HK-2 (cell line): ENCODE measurements around the gene HAPLN3.

Experiments used
- DNase-seq: peaks from one replicate; pipeline ENCODE4 v3.0.0-alpha.2; 2018; ENCODE audit not compliant: unreplicated experiment

The HAPLN3 gene

DNA sequence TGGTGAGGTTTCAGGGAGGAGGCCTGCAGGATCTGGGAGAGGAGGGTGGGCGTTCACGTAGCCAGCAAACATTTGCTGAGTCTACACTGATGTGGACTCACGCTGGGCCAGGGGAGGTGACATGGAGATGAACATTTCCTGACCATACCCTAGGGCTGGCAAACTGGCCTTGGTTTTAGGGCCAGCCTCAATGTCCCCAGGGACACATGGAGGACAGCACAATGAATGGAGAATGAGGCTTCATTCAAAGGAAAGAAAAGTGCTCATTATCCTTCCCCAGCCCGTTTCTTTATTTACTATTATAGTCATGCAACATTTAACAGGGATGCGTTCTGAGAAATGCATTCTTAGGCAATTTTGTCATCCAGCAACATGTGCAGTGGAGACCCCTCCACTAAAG, 65.3 kb downstream of the HAPLN3 start:
- DNase-seq, result no peak

- DNase-seq, result no peak
Measured at GRCh38 chr15:88828791-88829190, 66.6 kb downstream of the HAPLN3 start.
